Measurements from ENCODE around the gene TMEM259.

The TMEM259 gene

GRCh38 chr19:964116-964520 lies 56.8 kb downstream of the TMEM259 start:
- DNase-seq (ENCODE audit: low read depth in 4 of 4, low spot score in 1 of 4) = no peak

DNA sequence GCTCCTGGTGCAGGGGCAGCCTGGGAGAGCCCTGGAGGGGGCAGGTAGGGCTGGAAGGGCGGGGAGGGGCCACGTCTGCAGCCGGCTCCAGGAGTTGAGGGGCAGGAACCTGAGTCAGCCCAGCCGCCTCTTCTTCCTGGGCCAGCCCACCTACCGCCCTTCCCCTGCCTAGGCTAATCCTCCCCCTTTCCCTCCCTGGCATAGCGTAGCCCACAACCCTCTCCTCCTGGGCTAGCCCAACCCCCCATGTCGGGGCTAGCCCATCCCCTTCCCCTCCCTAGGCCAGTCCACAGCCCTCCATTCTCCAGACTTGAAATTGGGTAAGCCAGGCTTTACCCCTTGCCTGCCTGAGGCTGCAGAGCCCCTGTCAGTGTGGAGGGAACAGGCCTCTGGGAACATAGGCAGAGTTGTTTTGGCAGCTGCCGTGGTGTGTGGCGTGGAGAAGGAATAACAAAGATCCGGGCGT lies 57.4 kb downstream of the TMEM259 start:
- no peak for DNase-seq (ENCODE audit: low read depth in 4 of 4, low spot score in 1 of 4)

GRCh38 chr19:962683-963400 lies 58.1 kb downstream of the TMEM259 start:
- no peak for DNase-seq (ENCODE audit: low read depth in 4 of 4, low spot score in 1 of 4)

DNA sequence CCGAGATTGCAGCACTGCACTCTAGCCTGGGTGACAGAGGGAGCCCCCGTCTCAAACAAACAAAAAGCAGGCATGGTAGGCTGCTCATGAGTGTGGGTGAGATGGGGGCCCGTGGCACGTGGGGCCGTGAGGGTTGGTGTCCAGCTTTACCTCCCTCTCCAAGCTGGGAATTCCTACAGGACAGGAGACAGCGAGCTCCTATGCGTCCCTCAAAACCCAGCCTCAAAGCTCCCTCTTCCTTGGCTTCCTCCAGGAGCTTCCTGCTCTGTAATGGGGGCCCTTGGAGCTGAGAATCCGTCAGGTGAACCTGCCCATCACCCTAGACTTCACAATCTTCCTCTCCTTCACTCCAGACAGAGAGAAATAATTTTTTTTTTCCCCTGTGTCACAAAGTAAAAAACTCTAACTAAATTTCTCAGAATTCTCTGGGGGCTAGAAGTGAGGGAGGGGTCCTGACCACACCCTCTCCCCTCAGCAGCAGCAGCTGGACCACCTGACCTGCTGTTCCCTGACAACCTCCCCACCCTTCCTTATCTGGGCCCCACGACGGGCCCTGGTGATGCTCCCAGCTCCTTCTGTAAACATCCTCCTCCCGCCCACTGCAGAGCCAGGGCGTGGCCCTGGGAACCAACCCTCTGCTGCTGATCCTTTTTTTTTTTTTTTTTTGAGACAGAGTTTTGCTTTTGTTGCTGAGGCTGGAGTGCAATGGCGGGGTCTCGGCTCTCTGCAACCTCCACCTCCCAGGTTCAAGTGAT lies 58.9 kb downstream of the TMEM259 start:
- no peak for DNase-seq (ENCODE audit: low read depth in 4 of 4, low spot score in 1 of 4)

- no peak for DNase-seq (ENCODE audit: low read depth in 4 of 4, low spot score in 1 of 4)
These were observed 60.4 kb downstream of the TMEM259 start for GRCh38 chr19:960601-960938.

GRCh38 chr19:960020-960419 lies 60.9 kb downstream of the TMEM259 start:
- no peak for DNase-seq (ENCODE audit: low read depth in 4 of 4, low spot score in 1 of 4)
